Stimulated activated CD4-positive, alpha-beta T cell treated with anti-CD3 and anti-CD28 coated beads, TNF-alpha, amount 100 ng/mL, for 1 hour (primary cell): ENCODE data around the gene DPCD.
"Not testable (repeated sequence)": the region's sequence is repeated elsewhere in the genome, so short reads cannot be mapped to it uniquely, and the experiment has no call there.

Source experiments
- DNase-seq, 3 donors: peaks; one replicate each; pipeline ENCODE4 v3.0.0-alpha.2; 2020; ENCODE audit warnings: low read depth in 3 of 3, low spot score in 1 of 3

DPCD gene

GRCh38 chr10:101580486-101581399 is 7.4 kb upstream of the DPCD start:
- no peak for DNase-seq

GRCh38 chr10:101585841-101586240 is 2.3 kb upstream of the DPCD start:
- no peak for DNase-seq

- no peak for DNase-seq
These were observed 758 bp downstream of the DPCD start for GRCh38 chr10:101588879-101589278.

GRCh38 chr10:101593331-101593730 is 5.2 kb downstream of the DPCD start:
- not testable (repeated sequence) for DNase-seq

GRCh38 chr10:101595591-101596433 is 7.7 kb downstream of the DPCD start:
- DNase-seq: no peak

- DNase-seq: no peak
These were observed 9.2 kb downstream of the DPCD start for GRCh38 chr10:101597091-101597900.

GRCh38 chr10:101601541-101601940 is 13.4 kb downstream of the DPCD start:
- DNase-seq: no peak

GRCh38 chr10:101602761-101603398 is 14.8 kb downstream of the DPCD start:
- peak in 1 of 3 donors; percentile 53 for DNase-seq

- no peak for DNase-seq
These were observed 19.0 kb downstream of the DPCD start for GRCh38 chr10:101607124-101607523.

- no peak for DNase-seq
These were observed 21.4 kb downstream of the DPCD start for GRCh38 chr10:101609481-101609880.

- DNase-seq: no peak
These were observed 23.2 kb downstream of the DPCD start for GRCh38 chr10:101611096-101611905.

- no peak for DNase-seq
These were observed 24.0 kb downstream of the DPCD start for GRCh38 chr10:101612086-101612485.

GRCh38 chr10:101612872-101613271 is 24.8 kb downstream of the DPCD start:
- DNase-seq: no peak

- no peak for DNase-seq
These were observed 25.5 kb downstream of the DPCD start for GRCh38 chr10:101613646-101614045.

GRCh38 chr10:101614663-101615524 is 26.8 kb downstream of the DPCD start:
- no peak for DNase-seq

- no peak for DNase-seq
These were observed 27.5 kb downstream of the DPCD start for GRCh38 chr10:101615525-101616116.

- no peak for DNase-seq
These were observed 28.4 kb downstream of the DPCD start for GRCh38 chr10:101616415-101617101.
